Panc1 (cell line): Measurements from ENCODE around the gene DDX27. TPM values are rescaled to one million over a fixed set of nuclear protein-coding genes. Genes with fewer than 3 reads are reported as not detected.

Experiments
- ATAC-seq: fragments of 200-7000 bp; cut with Tn5 transposase; 2 replicates; pipeline ENCODE4 v1.9.1; 2020; ENCODE audit warnings: mild to moderate bottlenecking, moderate library complexity
- BruUV-seq: library from RNA; stranded (reverse); fragments of 400-500 nt; replicated peaks from 2 replicates; lab custom pipeline; 2021; lab: Mats Ljungman, UMichigan
- CTCF ChIA-PET: fragments of 300-600 bp; sonication (Branson Sonifier 250); formaldehyde crosslinking; loops from one replicate; lab custom pipeline; 2022; ENCODE audit warnings: antibody characterized with exemption; lab: Charles Lee
- POLR2A ChIA-PET: fragments of 300-600 bp; sonication (Branson Sonifier 250); formaldehyde crosslinking; loops from one replicate; lab custom pipeline; 2022; ENCODE audit warnings: antibody characterized with exemption; lab: Charles Lee
- DNase-seq: peaks from one replicate; pipeline ENCODE4 v3.0.0-alpha.2; 2010; ENCODE audit warnings: low read depth, low spot score
- H3K27ac ChIP-seq: 2 replicates; pipeline ENCODE4 v1.5.1; 2011; ENCODE audit warnings: mild to moderate bottlenecking, low read length, inconsistent platforms
- H3K27me3 ChIP-seq: fragments of 200-500 bp; sonication (Bioruptor generic); 2 replicates; pipeline ENCODE4 v1.6.0; 2014; ENCODE audit warnings: low read length, inconsistent platforms; ENCODE audit not compliant: control insufficient read depth, insufficient read depth
- H3K36me3 ChIP-seq: fragments of 200-500 bp; sonication (Bioruptor generic); 2 replicates; pipeline ENCODE4 v1.5.1; 2014; ENCODE audit warnings: inconsistent platforms, mild to moderate bottlenecking, low read length, moderate library complexity; ENCODE audit not compliant: control insufficient read depth, insufficient read depth
- H3K4me1 ChIP-seq: 2 replicates; pipeline ENCODE4 v1.5.1; 2011; ENCODE audit warnings: inconsistent platforms, mild to moderate bottlenecking, low read length, moderate library complexity; ENCODE audit not compliant: control insufficient read depth, insufficient read depth
- H3K4me3 ChIP-seq, 2 experiments: 2 replicates each; pipeline ENCODE4 v1.5.1; 2011 to 2012; ENCODE audit warnings: low read depth in 2 of 2, low read length in 2 of 2, mild to moderate bottlenecking in 2 of 2, inconsistent platforms in 1 of 2, moderate library complexity in 1 of 2
- H3K9me3 ChIP-seq: fragments of 200-500 bp; sonication (Bioruptor generic); 2 replicates; pipeline ENCODE4 v1.5.1; 2014; ENCODE audit warnings: low read depth, mild to moderate bottlenecking, inconsistent platforms, low read length, moderate library complexity; ENCODE audit not compliant: control insufficient read depth, insufficient read depth
- CTCF ChIP-seq: fragments of 450-650 bp; IDR thresholded peaks from 2 replicates; pipeline ENCODE4 v1.5.1; 2017; ENCODE audit warnings: mild to moderate bottlenecking
- POLR2AphosphoS5 ChIP-seq: IDR thresholded peaks from 2 replicates; pipeline ENCODE4 v1.6.1; 2012; ENCODE audit warnings: mild to moderate bottlenecking, low read depth, low read length, moderate library complexity
- REST ChIP-seq, 2 experiments: IDR thresholded peaks; 2 replicates each; pipeline ENCODE4 v1.6.1; 2011 to 2012; ENCODE audit warnings: low read depth in 2 of 2, control low read depth in 1 of 2, low read length in 1 of 2, mild to moderate bottlenecking in 1 of 2, moderate library complexity in 1 of 2; ENCODE audit not compliant: insufficient read depth in 1 of 2
- SIN3A ChIP-seq: IDR thresholded peaks from 2 replicates; pipeline ENCODE4 v1.6.1; 2012; ENCODE audit warnings: low read depth, mild to moderate bottlenecking, low read length, moderate library complexity, borderline replicate concordance; ENCODE audit not compliant: insufficient read depth
- TCF7L2 ChIP-seq: IDR thresholded peaks from 2 replicates; pipeline ENCODE4 v1.6.1; 2011; ENCODE audit warnings: mild to moderate bottlenecking, low read depth, low read length, inconsistent platforms
- in situ Hi-C: cut with HindIII; loops from 2 replicates; pipeline ENCODE4 v1.10.0; 2016; ENCODE audit warnings: low sequenced_read_pairs, low pct_unique_long_range_greater_than_20kb
- intact Hi-C: fragments of 100-400 bp; cut with micrococcal nuclease; formaldehyde crosslinking; loops from one replicate; pipeline ENCODE4 v1.10.0; 2022; ENCODE audit not compliant: unreplicated experiment
- total RNA-seq: library from RNA; stranded (reverse); gene quantifications from one replicate; pipeline ENCODE4 v1.2.1, GENCODE V29; 2021; ENCODE audit not compliant: unreplicated experiment

Gene DDX27
- total RNA-seq, 1 experiment from 2014 or later, result 63.4 TPM

GRCh38 chr20:49259284-49259683, 40.1 kb downstream of the DDX27 start:
- TF ChIP-seq POLR2AphosphoS5 (no peak), TCF7L2 (no peak), CTCF (no peak), REST (IDR thresholded peaks at IDR 0.05; ENCODE audit: insufficient read depth in 1 of 2, low read depth in 2 of 2, low read length in 1 of 2) (no peak), SIN3A (no peak)
- no peak for ATAC-seq
- no peak overlapping the region for H3K4me3 ChIP-seq
- H3K9me3 ChIP-seq, result no peaks in the 10 kb centered on the region
- in situ Hi-C loops (no loop called here), intact Hi-C loops (no loop called here)
- H3K36me3 ChIP-seq, result peaks cover 34% of the 10 kb centered on the region
- H3K27ac ChIP-seq, result no peak overlapping the region
- ChIA-PET POLR2A (interaction anchor here (0.6 kb wide), 1 partner anchor 19 kb away, joined by 4 read pairs; no protein-coding TSS in a partner anchor), CTCF (interaction anchor here (0.6 kb wide), 1 partner anchor 249 kb away, joined by 3 read pairs; no protein-coding TSS in a partner anchor)
- no TSS peak for BruUV-seq
- H3K27me3 ChIP-seq, result no peaks in the 10 kb centered on the region
- DNase-seq, result no peak
- no peaks in the 10 kb centered on the region for H3K4me1 ChIP-seq

GRCh38 chr20:49259799-49260198, 40.6 kb downstream of the DDX27 start:
- H3K4me3 ChIP-seq, result no peak overlapping the region
- no peaks in the 10 kb centered on the region for H3K4me1 ChIP-seq
- ChIA-PET POLR2A (interaction anchor here (0.6 kb wide), 1 partner anchor 19 kb away, joined by 4 read pairs; no protein-coding TSS in a partner anchor), CTCF (interaction anchor here (0.6 to 0.7 kb wide), 2 partner anchors 172 to 249 kb away, joined by 3 to 9 read pairs; no protein-coding TSS in a partner anchor)
- in situ Hi-C loops (no loop called here), intact Hi-C loops (no loop called here)
- H3K36me3 ChIP-seq, result peaks cover 32% of the 10 kb centered on the region
- no peaks in the 10 kb centered on the region for H3K9me3 ChIP-seq
- ATAC-seq, result no peak
- no TSS peak for BruUV-seq
- no peak for DNase-seq
- TF ChIP-seq TCF7L2, result no peak
- TF ChIP-seq POLR2AphosphoS5, result no peak
- no peak for TF ChIP-seq SIN3A
- no peak for TF ChIP-seq REST (IDR thresholded peaks at IDR 0.05; ENCODE audit: insufficient read depth in 1 of 2, low read depth in 2 of 2, low read length in 1 of 2)
- TF ChIP-seq CTCF, result no peak
- no peaks in the 10 kb centered on the region for H3K27me3 ChIP-seq
- H3K27ac ChIP-seq, result no peak overlapping the region
